Neural crest cell (in vitro differentiated cells): Measurements from ENCODE around the gene EEIG2. TPM values are rescaled to one million over a fixed set of nuclear protein-coding genes. Genes with fewer than 3 reads are reported as not detected.

Experiments
- DNase-seq: peaks from one replicate; pipeline ENCODE4 v3.0.0; 2021; ENCODE audit warnings: low read depth, mixed read lengths, low spot score
- H3K27ac Mint-ChIP-seq: one replicate; pipeline ENCODE4 v1.8.0; 2021; ENCODE audit warnings: mild to moderate bottlenecking, mixed read lengths; ENCODE audit not compliant: unreplicated experiment
- H3K27me3 Mint-ChIP-seq: 2 replicates; pipeline ENCODE4 v1.8.0; 2021; ENCODE audit warnings: low read depth, mild to moderate bottlenecking, mixed read lengths
- H3K36me3 Mint-ChIP-seq: 2 replicates; pipeline ENCODE4 v1.8.0; 2021; ENCODE audit warnings: low read depth, mild to moderate bottlenecking, mixed read lengths
- H3K4me1 Mint-ChIP-seq: 2 replicates; pipeline ENCODE4 v1.8.0; 2021; ENCODE audit warnings: mixed read lengths
- H3K4me3 Mint-ChIP-seq: one replicate; pipeline ENCODE4 v1.8.0; 2021; ENCODE audit warnings: mild to moderate bottlenecking, mixed read lengths
- H3K9me3 Mint-ChIP-seq: 2 replicates; pipeline ENCODE4 v1.8.0; 2021; ENCODE audit warnings: mixed read lengths
- total RNA-seq: library from RNA; stranded (reverse); gene quantifications from 2 replicates; pipeline ENCODE4 v1.2.1, GENCODE V29; 2021
- TF ChIP-seq, protein P1 (sequence below): fragments of 200-600 bp; sonication (generic); conservative IDR thresholded peaks from 2 replicates; pipeline ENCODE4 v1.5.0; 2021; ENCODE audit warnings: antibody characterized with exemption, mild to moderate bottlenecking

Gene EEIG2
- total RNA-seq, 1 donor from 2014 or later: 16.1 TPM

DNA sequence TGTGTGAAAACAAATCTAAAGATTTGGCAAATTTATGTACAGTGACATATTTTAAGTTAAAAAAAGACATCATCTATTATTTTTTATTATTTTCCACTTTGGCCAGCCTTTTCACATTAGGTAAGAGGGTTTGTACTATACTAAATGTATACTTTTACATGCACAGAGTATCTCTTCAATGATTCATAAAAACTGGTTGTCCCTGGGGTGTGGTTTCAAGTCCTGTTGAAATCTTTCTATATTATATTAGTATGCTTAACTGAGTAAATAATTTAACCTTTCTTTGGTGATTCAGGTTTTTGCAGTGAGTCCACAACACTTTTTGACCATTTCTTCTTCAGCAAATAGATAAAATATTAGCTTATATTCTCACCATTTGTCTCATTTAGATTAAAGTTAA, 45.7 kb downstream of the EEIG2 start:
- no peak for DNase-seq
- Mint-ChIP-seq H3K36me3 (no peaks in the 10 kb centered on the region), H3K4me1 (peaks cover 3% of the 10 kb centered on the region), H3K4me3 (no peak overlapping the region), H3K27ac (no peak overlapping the region), H3K9me3 (no peaks in the 10 kb centered on the region), H3K27me3 (no peaks in the 10 kb centered on the region)
- TF ChIP-seq, protein P1, sequence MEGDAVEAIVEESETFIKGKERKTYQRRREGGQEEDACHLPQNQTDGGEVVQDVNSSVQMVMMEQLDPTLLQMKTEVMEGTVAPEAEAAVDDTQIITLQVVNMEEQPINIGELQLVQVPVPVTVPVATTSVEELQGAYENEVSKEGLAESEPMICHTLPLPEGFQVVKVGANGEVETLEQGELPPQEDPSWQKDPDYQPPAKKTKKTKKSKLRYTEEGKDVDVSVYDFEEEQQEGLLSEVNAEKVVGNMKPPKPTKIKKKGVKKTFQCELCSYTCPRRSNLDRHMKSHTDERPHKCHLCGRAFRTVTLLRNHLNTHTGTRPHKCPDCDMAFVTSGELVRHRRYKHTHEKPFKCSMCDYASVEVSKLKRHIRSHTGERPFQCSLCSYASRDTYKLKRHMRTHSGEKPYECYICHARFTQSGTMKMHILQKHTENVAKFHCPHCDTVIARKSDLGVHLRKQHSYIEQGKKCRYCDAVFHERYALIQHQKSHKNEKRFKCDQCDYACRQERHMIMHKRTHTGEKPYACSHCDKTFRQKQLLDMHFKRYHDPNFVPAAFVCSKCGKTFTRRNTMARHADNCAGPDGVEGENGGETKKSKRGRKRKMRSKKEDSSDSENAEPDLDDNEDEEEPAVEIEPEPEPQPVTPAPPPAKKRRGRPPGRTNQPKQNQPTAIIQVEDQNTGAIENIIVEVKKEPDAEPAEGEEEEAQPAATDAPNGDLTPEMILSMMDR: no peak

DNA sequence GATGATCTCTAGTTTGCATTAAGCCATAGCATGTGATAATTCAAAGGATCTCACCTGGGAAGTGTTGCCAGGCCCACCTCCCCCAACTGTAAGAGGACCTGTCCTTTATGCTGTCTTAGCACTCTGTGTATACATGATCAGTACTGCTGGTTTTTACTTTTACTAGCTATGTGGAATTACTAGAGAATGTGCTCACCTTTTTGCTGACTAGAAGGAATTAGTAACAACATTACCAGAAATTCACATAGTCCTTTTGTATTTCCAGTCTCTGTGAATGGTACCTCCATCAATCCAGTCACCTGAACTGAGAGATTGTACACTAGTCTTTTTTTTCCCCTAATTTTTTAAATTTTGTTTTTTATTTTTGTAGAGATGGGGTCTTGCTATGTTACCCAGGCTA, 46.6 kb downstream of the EEIG2 start:
- Mint-ChIP-seq H3K9me3 (no peaks in the 10 kb centered on the region), H3K36me3 (no peaks in the 10 kb centered on the region), H3K27ac (no peak overlapping the region), H3K4me3 (no peak overlapping the region), H3K4me1 (peaks cover 3% of the 10 kb centered on the region), H3K27me3 (no peaks in the 10 kb centered on the region)
- no peak for DNase-seq
- TF ChIP-seq, protein P1: no peak

DNA sequence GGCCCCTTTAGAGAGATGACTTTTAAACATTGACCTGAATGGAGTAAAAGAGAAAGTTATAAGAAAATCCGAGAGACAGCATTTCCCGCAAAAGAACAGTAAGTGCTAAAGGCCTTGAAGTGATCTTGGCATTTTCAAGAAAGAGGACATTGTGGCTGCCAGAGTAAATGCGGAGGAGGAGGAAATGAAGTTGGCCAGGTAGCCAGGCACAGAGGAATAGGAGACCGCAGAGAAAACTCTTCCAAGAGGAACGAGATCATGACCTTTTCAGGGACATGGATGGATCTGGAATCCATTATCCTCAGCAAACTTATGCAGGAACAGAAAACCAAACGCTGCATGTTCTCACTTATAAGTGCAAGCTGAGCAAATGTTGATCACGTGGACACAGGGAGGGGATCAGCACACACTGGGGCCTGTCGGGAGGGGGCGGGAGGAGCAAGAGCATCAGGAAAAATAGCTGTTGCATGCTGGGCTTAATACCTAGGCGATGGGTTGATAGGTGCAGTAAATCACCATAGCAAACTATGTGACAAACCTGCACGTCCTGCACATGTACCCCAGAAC, 49.7 kb downstream of the EEIG2 start:
- H3K4me3 Mint-ChIP-seq: no peak overlapping the region
- no peak for DNase-seq

More for the DNA sequence above, 49.7 kb downstream of the EEIG2 start:
- Mint-ChIP-seq H3K27ac (no peak overlapping the region), H3K27me3 (no peaks in the 10 kb centered on the region), H3K9me3 (no peaks in the 10 kb centered on the region), H3K4me1 (no peaks in the 10 kb centered on the region), H3K36me3 (no peaks in the 10 kb centered on the region)
- TF ChIP-seq, protein P1: no peak

Other genes starting within 250 kb of the EEIG2 start
- not detected in 2 replicates for gene NBPF6, start 109.8 kb upstream of the EEIG2 start, total RNA-seq
- gene HENMT1, start 101.0 kb downstream of the EEIG2 start, total RNA-seq: 8.0 and 9.0 TPM in 2 replicates
- 55.2 and 58.5 TPM in 2 replicates for gene PRPF38B, start 132.2 kb downstream of the EEIG2 start, total RNA-seq
- not detected in 2 replicates for gene FNDC7, start 152.8 kb downstream of the EEIG2 start, total RNA-seq
- gene STXBP3, start 186.6 kb downstream of the EEIG2 start, total RNA-seq: 31.5 and 32.2 TPM in 2 replicates